GM21390 (cell line): Measurements from ENCODE around the gene MYL2.

Experiments
- ATAC-seq: cut with Tn5 transposase; IDR thresholded peaks from one replicate; pipeline ENCODE4 v1.9.1; 2021; ENCODE audit not compliant: unreplicated experiment

MYL2 gene

DNA sequence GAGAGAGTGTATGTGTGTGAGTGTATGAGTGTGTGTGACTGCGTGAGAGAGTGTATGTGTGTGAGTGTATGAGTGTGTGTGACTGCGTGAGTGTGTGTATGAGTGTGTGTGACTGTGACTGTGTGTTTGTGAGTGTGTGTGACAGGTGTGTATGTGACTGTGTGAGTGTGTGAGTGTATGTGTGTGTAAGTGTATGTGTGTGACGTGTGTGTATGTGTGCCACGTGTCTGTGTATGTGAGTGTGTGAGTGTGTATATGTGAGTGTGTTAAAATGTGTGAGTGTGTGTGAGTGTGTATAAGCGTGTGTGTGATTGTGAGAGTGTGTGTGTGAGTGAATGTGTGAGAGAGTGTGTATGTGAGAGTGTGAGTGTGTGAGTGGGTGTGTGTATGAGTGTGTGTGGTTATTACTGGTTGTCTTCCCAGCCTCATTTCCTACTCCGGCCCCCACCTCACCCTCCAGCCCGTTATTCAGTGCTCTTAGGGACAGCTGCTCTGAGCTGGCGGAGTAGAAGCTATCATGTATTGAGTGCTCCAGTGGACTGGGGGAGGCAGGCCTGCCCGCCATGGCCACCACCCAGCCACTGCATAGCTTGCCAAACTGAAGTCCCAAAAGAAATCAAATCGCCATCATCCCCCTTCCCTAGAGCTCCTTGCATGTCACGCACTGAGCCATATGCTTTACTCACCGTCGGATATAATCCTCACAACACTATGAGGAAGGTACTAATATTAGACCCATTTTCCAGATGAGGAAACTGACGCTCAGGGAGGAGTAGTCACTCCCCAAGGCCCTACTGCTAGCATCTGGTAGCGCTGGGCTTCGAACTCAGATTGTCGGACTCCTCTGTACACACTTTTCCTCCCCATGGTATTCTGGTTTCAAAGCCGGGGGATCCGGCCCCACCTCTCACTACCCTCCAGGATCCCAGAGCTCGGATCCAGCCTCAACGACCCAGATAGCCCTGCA is 10.3 kb upstream of the MYL2 start:
- no peak for ATAC-seq

DNA sequence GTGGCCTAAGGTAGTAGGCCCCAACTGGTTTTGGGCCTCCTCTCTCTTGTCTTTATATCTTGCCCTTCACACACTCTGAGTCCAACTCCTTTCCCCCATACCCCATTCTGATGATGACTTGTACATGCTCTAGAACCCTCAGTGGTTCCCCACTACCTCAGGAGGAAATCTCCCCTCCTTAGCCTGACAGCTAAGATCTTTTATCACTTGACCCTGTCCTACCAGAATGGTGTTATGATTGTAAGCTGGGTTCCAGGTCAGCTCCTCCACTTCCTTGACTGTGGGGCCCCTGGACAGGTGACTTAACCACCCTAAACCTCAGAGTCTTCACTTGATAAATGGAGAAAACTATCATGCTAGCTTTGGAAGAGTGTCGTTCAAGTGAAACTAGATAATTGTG is 9.4 kb upstream of the MYL2 start:
- ATAC-seq: no peak

DNA sequence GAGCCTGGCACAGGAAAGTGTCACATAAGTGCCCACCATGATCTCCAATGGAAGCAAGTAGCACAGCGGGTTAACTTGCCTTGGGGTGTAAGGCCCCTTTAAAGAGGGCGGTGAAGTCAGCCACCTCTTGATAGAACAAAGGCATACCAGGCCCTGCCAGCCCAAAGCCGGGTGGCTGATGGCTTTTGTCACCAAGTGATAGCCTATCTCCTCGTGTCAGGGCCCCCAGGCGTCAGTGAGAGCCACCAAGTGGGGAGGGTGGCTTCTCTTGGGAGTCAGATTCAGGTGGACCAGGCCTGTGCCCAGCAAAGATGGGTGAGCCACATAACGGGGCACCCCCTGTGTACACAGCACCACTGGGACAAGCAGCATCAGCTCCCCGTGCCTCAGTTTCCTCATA is 8.3 kb upstream of the MYL2 start:
- ATAC-seq: no peak

DNA sequence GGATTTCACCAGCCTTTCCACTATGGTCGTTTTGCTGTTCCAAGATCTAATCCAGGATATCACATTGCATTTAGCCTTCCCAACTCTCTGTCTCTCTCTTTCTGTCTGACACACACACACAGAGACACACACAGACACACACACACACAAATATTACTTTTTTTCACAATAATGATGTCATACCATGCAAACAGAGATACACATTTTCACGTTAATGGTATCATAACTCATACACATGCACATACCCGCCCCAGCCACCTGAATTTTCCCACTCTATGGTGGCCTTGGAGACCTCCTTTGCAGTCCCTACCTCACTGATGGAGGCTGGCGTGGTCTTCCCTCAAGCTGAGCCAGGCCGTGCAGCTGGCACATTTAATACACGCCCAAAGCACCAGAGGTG is 7.2 kb upstream of the MYL2 start:
- ATAC-seq: no peak

DNA sequence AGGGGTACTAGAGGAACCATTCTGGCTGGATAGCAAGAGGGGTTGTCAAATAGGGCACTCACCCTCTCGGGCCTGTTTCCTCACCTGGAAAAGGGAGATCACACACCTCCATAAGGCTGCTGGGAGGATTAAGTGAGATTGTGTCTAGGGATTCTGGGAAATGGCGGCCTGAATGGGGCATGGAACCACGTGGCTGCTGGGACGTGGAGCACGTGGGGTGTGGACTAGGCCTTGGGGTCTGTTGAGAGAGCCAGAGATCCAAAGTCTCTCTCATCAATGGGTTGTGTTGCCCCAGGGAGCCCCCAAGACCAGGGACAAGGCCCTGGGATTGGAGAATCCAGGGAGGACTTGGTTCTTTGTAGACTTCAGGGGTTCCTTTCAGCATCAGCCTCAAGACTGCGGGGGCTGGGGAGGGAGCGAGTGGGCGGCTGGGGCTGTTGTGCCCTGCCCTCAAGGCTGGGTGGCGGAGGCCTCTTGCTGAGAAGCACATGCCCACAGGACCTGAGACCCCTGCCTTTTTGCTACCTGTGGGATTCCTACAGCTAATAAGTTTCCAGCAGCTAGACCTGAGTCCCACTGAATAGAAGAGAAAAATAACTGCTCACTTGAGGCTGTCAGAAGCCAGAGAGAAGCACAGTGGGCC is 3.4 kb upstream of the MYL2 start:
- ATAC-seq: no peak

DNA sequence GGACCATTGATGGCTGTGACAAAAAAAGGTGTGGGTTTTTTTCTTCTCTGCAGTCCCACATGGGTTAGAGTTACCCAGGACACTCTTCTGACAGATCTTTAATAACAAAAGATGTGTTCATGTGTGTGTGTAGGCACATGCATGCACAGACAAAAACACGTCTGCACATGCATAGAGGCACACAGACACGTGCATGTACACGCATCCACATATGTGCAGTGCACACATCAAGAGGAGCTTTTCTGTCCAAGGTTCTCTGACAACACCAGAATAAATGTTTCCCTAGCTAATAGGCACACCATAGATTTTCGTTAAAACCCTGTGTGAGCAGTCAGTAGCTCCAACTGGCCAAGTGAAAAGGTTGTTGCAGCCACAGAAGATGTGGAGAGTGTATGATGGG is 2.8 kb upstream of the MYL2 start:
- no peak for ATAC-seq

DNA sequence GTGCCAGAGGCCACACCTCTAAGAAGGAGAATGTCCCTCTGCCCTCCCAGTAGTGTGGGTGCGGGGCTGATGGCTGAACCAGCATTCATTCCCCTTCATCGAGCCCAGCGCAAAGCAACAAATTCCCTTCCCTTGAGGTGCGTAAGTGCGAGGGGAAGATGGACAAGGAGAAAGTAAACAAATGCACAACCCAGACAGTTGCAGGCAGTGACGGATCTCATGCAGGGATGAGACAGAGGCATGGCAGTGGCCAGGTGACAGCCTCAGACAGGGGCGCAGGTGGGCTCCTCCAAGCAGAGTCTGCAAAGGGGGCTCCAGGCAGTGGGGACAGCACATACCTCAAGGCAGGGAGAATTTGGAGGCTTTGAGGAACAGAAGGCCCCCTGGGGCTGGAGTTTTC is 2.3 kb upstream of the MYL2 start:
- no peak for ATAC-seq

DNA sequence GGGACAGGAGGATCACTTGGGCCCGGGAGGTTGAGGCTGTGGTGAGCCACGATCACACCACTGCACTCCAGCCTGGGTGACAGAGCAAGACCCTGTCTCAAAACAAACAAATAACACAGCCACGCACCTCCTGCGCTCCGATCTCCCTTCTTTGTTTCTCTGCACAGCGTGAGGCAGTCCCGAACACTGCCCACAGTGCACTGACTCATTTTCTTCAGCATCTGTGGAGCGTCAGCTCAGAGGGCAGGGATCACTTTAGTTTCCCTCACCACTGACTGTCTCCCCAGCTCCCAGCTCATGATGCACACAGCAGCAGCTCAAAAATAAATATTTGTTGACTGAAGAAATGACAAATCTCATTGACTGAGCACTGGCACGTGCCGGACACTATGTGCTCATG is 883 bp upstream of the MYL2 start:
- ATAC-seq: no peak

DNA sequence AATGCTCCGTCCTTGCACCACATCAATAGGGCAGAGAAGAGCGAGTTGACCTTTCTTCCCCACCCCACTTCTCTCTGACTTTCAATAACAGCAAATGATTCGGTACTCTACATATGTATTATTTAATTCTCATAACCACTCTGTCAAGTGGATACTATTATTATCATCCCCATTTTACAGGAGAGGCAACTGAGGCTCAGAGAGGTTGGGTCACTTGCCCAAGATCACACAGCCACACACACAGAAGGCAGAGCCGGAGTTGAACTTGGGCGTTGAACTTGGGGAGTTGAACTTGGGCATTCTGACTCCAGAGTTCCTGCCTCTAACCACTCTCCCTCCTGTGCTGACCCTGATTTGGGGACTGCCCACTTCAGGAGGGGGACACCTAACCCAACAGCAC is 659 bp downstream of the MYL2 start:
- ATAC-seq: no peak

DNA sequence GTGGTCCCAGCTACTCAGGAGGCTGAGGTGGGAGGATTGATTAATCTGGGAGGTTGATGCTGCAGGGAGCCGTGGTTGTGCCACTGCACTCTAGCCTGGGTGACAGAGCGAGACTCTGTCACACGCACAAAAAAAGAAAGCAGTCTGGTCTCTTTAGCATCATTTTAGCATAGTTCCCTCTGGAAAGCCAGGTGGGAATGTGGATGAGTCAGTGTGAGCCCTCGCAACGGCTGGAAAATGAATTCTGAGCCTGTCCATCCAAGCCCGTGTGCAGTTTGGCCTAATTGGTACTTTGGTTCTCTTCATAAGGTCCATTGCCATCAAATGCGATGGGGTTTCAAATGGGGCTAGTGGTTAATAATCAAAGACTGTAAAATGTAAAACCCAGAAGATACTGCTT is 2.4 kb downstream of the MYL2 start:
- ATAC-seq: no peak

DNA sequence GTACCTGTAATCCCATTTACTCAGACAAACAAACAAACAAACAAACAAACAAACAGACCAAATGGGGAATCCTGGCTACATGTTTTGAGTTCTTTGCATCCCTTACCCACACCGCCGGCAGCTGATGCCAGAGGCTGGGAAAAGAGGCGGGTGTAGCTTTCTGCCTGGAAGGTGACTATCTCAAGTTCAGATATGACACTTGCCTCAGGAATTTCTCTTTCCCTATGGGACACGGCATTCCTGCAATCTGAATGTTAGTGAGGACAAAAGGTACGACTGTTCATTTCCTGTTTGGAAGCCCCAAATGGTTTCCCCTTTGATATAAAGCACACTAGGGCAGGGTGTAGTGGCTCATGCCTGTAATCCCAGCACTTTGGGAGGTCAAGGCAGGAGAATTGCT is 2.9 kb downstream of the MYL2 start:
- no peak for ATAC-seq

DNA sequence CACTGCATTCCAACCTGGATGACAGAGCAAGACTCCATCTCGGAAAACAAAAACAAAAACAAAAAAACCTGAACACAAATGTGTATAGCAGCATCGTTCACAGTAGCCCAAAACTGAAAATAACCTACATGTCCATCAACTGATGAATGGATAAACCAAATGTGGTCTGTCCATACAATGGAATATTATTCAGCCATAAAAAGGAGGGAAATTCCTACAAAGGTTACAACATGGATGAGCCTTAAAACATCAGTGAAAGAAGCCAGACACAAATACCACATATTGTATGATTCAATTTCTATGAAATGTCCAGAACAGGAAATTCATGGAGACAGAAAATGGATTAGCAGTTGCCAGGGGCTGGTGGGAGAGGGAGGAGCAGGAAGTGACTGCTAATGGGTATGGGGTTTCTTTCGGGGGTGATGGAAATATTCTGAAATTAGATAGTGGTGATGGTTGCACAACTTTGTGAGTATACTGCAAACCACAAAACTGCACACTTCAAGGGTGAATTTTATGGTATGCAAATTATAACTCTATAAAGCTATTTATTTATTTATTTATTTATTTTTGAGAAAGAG is 4.0 kb downstream of the MYL2 start:
- no peak for ATAC-seq

DNA sequence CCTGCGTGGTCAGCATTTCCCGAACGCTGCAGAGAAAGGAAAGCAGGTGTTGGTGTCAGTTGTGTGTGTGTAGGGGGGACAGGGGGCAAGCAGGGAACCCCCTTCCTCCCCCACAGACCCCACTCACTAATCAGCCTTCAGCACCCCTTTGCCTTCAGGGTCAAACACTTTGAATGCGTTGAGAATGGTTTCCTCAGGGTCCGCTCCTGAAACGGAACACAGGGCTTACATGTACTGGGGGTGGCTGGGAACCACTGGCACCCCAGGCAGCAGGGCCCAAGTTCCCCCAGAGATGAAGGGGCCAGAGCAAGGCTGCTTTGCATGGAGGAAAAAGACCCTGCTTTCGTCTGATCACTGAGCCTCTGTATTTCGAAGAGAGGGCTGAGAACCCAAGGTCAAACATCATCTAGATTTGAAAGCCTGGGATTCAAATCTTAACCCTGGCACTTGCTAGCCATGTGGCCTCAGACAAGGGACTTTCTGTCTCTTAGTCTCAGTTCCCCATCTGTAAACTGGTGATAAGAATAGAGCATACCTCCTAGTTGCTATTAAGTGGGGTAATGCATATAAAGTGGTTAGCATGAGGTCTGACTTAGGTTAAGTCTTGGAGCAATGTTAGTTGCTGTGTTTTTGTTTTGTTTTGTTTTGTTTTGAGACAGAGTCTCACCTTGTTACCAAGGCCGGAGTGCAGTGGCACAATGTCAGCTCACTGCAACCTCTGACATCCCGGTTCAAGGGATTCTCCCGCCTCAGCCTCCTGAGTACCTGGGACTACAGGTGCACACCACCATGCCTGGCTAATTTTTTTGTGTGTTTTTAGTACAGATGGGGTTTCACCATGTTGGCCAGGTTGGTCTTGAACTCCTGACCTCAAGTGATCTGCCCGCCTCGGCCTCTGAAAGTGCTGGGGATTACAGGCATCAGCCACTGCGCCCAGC is 7.0 kb downstream of the MYL2 start:
- peak; percentile 98 for ATAC-seq

DNA sequence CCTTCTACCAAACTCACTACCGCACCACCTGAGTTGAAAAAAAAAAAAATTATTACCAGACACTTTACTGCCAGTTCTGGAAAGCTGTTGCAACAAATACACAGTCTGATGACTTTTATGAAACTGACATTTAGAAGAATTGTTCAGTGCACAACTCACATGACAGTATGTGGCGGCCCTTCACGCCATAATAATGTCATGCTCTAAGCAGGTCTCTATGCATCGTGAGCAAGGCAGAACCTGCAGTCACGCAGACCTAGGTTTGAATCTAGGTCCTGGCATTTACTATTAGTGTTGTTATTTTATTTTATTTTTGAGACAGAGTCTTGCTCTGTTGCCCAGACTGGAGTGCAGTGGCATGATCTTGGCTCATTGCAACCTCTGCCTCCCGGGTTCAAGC is 8.1 kb downstream of the MYL2 start:
- ATAC-seq: no peak

DNA sequence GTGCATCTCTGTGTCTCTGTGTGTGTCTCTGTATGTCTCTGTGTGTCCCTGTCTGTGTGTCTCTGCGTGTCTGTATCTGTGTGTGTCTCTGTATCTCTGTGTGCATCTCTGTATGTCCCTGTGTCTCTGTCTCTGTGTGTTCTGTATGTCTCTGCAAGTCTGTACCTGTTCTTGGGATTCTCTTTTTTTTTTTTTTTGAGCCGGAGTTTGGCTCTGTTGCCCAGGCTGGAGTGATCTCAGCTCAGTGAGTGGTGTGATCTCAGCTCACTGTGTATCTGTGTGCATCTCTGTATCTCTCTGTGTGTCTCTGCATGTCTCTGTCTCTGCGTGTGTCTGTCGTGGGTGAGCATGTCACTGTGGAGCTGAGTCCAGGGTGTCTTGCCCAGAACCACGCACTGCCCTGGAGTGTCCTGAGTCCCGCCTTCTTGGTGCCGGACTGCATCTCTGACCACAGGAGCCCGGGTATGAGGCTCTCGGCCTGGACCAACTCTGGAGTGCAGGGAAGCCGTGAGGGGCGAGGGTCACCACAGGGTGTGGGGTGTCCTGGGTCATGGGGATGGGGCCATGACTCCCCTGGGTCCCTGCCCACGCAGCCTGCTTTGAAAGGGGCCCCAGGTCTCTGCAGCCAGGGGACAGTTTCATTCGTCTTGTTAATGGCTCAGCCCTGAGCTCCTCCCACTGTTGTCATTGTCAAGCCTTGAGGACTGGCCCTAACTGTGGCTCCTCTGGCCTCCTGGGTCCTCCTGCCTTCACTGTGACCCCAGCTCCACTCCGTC is 11.8 kb downstream of the MYL2 start:
- ATAC-seq: no peak

DNA sequence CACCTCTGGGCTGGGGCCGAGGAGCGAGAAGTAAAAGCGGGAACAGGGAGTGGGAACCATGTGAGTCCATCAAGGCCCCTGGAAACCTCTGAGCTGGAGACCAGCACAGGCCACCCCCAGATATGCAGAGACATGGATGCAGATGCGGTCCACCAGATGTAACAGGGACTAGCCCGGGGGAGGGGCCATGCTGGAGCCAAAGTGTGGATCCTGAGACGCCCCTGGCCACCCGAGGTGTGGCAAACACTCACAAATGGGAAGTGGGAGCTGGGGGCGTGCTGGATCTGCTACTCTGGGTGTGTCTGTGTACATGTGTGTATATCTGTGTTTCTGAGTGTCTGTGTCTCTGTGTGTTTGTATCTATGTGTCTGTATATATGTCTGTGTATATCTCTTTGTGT is 12.8 kb downstream of the MYL2 start:
- ATAC-seq: no peak

DNA sequence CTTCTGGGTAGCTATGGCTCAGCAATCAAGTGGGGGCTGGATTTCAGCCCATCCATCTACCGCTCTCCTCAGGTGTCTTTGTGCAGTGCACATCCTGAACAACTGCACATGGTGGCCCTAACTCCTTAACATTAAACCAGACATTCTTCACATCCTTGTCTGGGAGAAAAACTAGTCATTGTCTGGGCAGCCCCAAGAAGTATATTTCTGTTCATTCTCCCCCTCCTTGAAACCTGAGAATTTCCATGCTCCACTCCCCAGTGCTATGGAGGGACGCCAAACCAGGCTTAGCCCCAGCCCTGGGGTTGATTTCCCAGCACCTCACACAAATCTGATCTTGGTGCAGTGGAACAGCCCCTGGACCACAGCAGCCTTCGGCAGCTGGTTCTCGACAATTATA is 13.4 kb downstream of the MYL2 start:
- ATAC-seq: no peak

DNA sequence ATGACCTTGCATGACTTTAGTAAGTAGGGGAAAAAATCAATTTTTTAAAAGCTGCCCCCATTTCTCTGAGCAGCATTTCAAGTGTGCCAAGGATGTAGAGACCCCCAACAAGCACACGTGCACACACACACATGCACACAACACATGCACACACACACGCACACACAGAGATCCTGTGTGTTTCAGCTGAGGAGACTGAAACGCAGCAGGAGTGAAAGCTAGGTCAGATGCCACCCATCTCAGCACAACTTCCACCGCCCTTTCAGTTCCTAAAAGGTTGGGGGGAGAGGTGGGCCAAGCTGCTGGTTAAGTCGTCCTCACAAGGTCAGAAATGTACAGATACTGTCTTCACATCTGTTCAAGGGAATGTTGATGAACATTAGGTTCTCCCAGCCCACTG is 13.9 kb downstream of the MYL2 start:
- ATAC-seq: no peak

DNA sequence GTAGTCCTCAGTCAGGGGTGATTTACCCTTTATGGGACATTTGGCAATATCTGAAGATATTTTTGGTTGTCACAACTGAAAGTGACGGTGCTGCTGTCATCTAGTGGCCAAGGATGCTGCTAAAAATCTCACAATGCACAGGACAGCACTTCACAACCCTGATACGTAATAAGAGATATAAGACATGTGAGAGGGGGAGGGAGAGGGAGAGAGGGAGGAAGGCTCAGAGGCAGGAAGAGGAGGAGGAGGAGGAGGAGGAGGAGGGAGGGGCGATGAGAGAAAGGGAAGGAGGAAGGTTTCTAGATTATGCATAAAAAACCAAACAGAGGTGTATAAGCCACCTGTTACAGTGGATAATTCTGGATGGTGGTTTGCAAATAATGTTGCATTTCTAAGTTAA is 14.3 kb downstream of the MYL2 start:
- no peak for ATAC-seq

DNA sequence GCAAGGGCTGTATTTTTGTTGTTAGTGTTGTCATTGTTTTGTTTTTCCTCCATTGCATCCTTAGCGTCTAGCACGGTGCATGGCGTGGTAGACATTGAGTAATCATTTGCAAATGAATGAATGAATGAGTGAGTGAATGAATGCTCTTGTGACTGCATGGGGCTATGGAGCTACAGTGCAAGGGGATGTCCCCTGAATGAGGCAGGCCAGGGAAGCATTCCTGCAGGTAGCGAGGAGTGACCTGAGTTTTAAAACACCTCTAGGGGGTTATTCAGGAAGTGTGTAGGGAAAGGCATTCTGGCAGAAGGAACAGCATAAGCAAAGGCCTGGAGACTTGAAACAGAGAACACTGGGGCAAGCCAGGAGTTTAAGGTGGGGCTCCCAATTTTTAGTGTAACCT is 16.9 kb downstream of the MYL2 start:
- ATAC-seq: no peak
